Ectodermal cell (in vitro differentiated cells): Measurements from ENCODE around the gene ZNF76.
"Not testable (repeated sequence)": the region's sequence is repeated elsewhere in the genome, so short reads cannot be mapped to it uniquely, and the experiment has no call there.

ENCODE experiments used
- H3K27ac ChIP-seq: 2 replicates; pipeline ENCODE4 v1.7.0; 2013; ENCODE audit warnings: mild to moderate bottlenecking, low read depth, low read length; ENCODE audit not compliant: insufficient read depth, poor library complexity, severe bottlenecking
- H3K27me3 ChIP-seq: 2 replicates; pipeline ENCODE4 v1.7.0; 2013; ENCODE audit warnings: mild to moderate bottlenecking, low read length; ENCODE audit not compliant: insufficient read depth, control insufficient read depth, poor library complexity, severe bottlenecking
- H3K36me3 ChIP-seq: one replicate; pipeline ENCODE4 v1.7.0; 2013; ENCODE audit warnings: low read length; ENCODE audit not compliant: control insufficient read depth, insufficient read depth
- H3K4me1 ChIP-seq: one replicate; pipeline ENCODE4 v1.7.0; 2013; ENCODE audit warnings: low read length; ENCODE audit not compliant: control insufficient read depth, insufficient read depth
- H3K4me3 ChIP-seq: 2 replicates; pipeline ENCODE4 v1.7.0; 2013; ENCODE audit warnings: low read depth, low read length, control low read depth; ENCODE audit not compliant: insufficient read depth
- H3K9me3 ChIP-seq: 2 replicates; pipeline ENCODE4 v1.7.0; 2013; ENCODE audit warnings: mild to moderate bottlenecking, low read length, moderate library complexity; ENCODE audit not compliant: control insufficient read depth
- WGBS, 2 experiments: methylation state at CpG; one replicate each; pipeline ENCODE4 v1.1.7; 2013; ENCODE audit warnings: missing lambda C conversion rate in 2 of 2; 5-methylcytosine and 5-hydroxymethylcytosine counted together

The ZNF76 gene

GRCh38 chr6:35297601-35298481 lies 38.3 kb downstream of the ZNF76 start, which contains the start of gene DEF6:
Gene DEF6, plus strand, starts transcription at chr6:35297818. Its CDS starts 39 bp downstream, at chr6:35297857.
- H3K27me3 ChIP-seq: no peaks in the 10 kb centered on the region
- H3K4me3 ChIP-seq: no peak within 1 kb of the TSS
- H3K9me3 ChIP-seq: no peaks in the 10 kb centered on the region
- 35 to 37% methylated on average over 34 of the region's 35 CpGs for WGBS, 2 experiments
- H3K4me1 ChIP-seq: peaks cover 5% of the 10 kb centered on the region
- H3K27ac ChIP-seq: no peak within 1 kb of the TSS
- peaks cover 16% of the 10 kb centered on the region for H3K36me3 ChIP-seq

- Histone ChIP-seq H3K27ac (no peak overlapping the region), H3K4me1 (peaks cover 5% of the 10 kb centered on the region), H3K27me3 (no peaks in the 10 kb centered on the region), H3K4me3 (no peak overlapping the region), H3K9me3 (no peaks in the 10 kb centered on the region), H3K36me3 (peaks cover 13% of the 10 kb centered on the region)
- WGBS, 2 experiments: 95 to 96% methylated on average over 6 of the region's 6 CpGs
Observed at GRCh38 chr6:35298625-35299140, 39.1 kb downstream of the ZNF76 start.

GRCh38 chr6:35299674-35300073 lies 40.1 kb downstream of the ZNF76 start:
- Histone ChIP-seq H3K9me3 (no peaks in the 10 kb centered on the region), H3K27me3 (no peaks in the 10 kb centered on the region), H3K36me3 (peaks cover 13% of the 10 kb centered on the region), H3K4me3 (no peak overlapping the region), H3K4me1 (peaks cover 5% of the 10 kb centered on the region), H3K27ac (no peak overlapping the region)
- 93 to 94% methylated on average over 4 of the region's 4 CpGs for WGBS, 2 experiments

- Histone ChIP-seq H3K4me3 (no peak overlapping the region), H3K36me3 (peaks cover 3% of the 10 kb centered on the region), H3K9me3 (no peaks in the 10 kb centered on the region), H3K27me3 (no peaks in the 10 kb centered on the region), H3K27ac (no peak overlapping the region), H3K4me1 (peaks cover 5% of the 10 kb centered on the region)
Observed at GRCh38 chr6:35300848-35301247, 41.3 kb downstream of the ZNF76 start.

GRCh38 chr6:35302604-35303241 lies 43.2 kb downstream of the ZNF76 start:
- Histone ChIP-seq H3K4me3 (no peak overlapping the region), H3K27me3 (no peaks in the 10 kb centered on the region), H3K9me3 (no peaks in the 10 kb centered on the region), H3K36me3 (no peaks in the 10 kb centered on the region), H3K27ac (no peak overlapping the region), H3K4me1 (peaks cover 4% of the 10 kb centered on the region)
- WGBS, 2 experiments: 41 to 42% methylated on average over 6 of the region's 6 CpGs

- WGBS, 2 experiments: 89 to 95% methylated on average over 1 of the region's 1 CpG
- H3K36me3 ChIP-seq: no peaks in the 10 kb centered on the region
- no peak overlapping the region for H3K4me3 ChIP-seq
Observed at GRCh38 chr6:35304299-35304698, 44.8 kb downstream of the ZNF76 start.

GRCh38 chr6:35305117-35305516 lies 45.6 kb downstream of the ZNF76 start:
- Histone ChIP-seq H3K27ac (no peak overlapping the region), H3K4me1 (no peaks in the 10 kb centered on the region), H3K36me3 (no peaks in the 10 kb centered on the region), H3K9me3 (no peaks in the 10 kb centered on the region), H3K4me3 (no peak overlapping the region), H3K27me3 (no peaks in the 10 kb centered on the region)
- 87 to 92% methylated on average over 6 to 7 of the region's 8 CpGs for WGBS, 2 experiments

More at GRCh38 chr6:35304299-35304698, 44.8 kb downstream of the ZNF76 start:
- no peaks in the 10 kb centered on the region for H3K4me1 ChIP-seq
- H3K9me3 ChIP-seq: no peaks in the 10 kb centered on the region
- H3K27ac ChIP-seq: no peak overlapping the region
- H3K27me3 ChIP-seq: no peaks in the 10 kb centered on the region

- WGBS, 2 experiments: 92 to 93% methylated on average over 15 of the region's 15 CpGs
- not testable (repeated sequence) for H3K27ac ChIP-seq, H3K9me3 ChIP-seq, H3K27me3 ChIP-seq, H3K36me3 ChIP-seq, H3K4me1 ChIP-seq, H3K4me3 ChIP-seq
Observed at GRCh38 chr6:35307138-35307537, 47.6 kb downstream of the ZNF76 start.

GRCh38 chr6:35308543-35308942 lies 49.0 kb downstream of the ZNF76 start:
- H3K9me3 ChIP-seq, H3K4me3 ChIP-seq, H3K27me3 ChIP-seq, H3K4me1 ChIP-seq, H3K36me3 ChIP-seq, H3K27ac ChIP-seq: not testable (repeated sequence)
- 100% methylated on average over 1 of the region's 2 CpGs; no CpG with 5 or more reads in 1 of the 2 experiments for WGBS, 2 experiments

- H3K27ac ChIP-seq: no peak overlapping the region
- H3K4me1 ChIP-seq: no peaks in the 10 kb centered on the region
- H3K27me3 ChIP-seq: no peaks in the 10 kb centered on the region
- H3K4me3 ChIP-seq: no peak overlapping the region
- 90 to 91% methylated on average over 9 of the region's 9 CpGs for WGBS, 2 experiments
- no peaks in the 10 kb centered on the region for H3K36me3 ChIP-seq
- no peaks in the 10 kb centered on the region for H3K9me3 ChIP-seq
Observed at GRCh38 chr6:35309611-35310264, 50.2 kb downstream of the ZNF76 start.
